Ammon's horn (tissue), 1 donor: ENCODE results near the gene GJC3.
"Not testable (repeated sequence)": the region's sequence is repeated elsewhere in the genome, so short reads cannot be mapped to it uniquely, and the experiment has no call there.

Experiments
- DNase-seq: peaks from one replicate; pipeline ENCODE4 v3.0.0-alpha.2; 2016; ENCODE audit warnings: low spot score

GJC3 gene

DNA sequence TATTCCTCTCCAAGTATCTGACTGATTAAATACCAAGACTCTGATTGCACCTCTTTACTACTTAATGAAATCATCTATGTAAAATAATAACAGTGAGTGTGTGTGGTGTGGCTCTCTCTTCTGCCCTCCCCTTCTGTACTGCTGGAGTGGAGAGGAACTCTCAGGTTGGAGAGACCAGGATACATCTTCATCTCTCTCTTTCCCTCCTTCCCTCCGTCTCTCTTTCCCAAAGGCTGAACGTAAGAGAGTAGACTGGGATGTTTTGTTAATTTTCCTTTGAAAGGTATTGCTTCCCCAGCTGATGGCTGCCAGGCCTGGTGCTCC, 272 bp upstream of the GJC3 start:
- no peak for DNase-seq

DNA sequence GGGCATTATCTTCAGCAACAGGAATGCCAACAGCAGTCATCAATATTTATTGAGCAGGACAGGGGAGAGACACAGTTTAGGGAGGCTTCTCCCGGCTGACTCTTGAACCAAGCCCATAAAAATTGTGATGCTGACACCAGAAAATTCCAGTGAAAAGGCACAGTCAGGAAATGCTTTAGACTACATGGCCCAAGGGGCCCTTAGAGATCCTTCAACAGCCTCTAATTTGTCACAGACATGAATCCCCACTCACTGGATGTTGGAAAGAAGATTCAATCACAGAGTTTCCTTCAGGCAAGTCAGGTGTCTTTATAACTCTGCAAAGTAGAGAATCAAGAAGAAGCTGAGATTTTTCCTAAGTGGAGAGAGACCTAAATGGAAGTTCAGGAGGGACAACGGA, 1.2 kb downstream of the GJC3 start:
- DNase-seq = no peak

DNA sequence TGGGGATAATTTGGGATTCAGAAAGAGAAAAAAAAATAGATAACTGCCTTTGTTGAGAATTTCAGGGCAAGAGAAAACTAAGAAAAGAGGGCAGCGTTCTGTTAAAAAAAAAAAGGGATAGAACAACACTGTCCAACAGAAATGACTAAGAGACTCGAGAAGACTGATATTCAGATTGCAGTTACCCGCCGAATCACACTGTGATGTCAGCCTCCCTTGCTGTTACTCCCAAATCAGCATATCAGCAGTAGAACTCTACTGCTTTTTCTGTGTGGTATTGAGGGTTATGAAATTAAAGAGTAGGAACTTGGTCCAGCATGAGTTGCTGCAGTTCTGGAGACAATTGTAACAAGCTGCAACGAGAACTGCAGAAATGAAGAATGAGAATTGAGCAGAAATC, 1.9 kb downstream of the GJC3 start:
- no peak for DNase-seq

DNA sequence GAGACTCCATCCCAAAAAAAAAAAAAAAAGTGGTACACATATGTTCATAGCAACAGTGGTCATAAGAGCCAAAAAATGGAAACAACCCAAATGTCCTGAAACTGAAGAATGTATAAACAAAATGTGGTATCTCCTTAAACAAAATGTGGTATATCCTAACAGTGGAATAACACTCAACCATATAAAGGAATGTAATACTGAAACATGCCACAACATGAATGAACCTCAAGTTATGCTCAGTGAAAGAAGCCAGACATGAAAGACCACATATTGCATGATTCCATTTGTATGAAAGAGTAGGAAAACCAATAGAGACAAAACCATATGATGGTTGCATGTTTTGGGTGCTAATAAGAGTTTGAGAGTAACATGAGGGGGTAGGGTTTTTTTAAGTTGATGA, 3.1 kb downstream of the GJC3 start:
- DNase-seq = no peak

GRCh38 chr7:99923200-99923599, 6.2 kb downstream of the GJC3 start:
- no peak for DNase-seq

DNA sequence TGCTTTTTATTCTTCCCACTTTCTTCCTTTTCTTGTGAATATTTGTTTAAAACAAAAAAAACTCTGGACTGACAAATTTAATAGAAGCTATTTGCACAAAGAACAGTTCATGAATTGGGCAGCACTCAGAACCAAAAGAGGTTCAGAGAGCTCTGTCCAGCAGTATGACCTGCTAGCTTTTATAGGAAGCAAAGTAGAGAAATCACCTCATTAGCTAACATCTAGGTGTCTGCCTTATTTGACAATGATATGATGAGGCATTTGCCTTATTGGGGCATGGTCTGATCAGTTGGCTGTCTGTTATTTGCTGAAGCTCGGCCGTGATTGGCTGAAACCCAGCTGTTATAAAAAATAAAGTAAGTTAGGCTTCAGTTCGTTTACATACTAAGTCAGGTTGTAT, 9.3 kb downstream of the GJC3 start:
- no peak for DNase-seq

DNA sequence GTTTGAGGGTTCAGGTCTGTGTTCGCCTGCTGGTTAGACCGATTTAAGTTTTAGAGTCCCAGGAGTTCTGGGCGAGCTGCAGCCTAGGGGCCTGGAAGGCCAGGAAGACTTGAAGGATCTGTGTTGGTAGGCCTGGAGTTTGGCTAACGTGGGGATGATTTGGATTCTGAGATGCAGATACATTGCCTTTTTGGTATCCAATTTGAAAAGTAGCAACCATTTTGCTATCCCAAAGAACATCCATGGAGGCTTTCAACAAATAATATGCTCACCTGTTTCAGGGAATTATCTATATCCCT, 9.7 kb downstream of the GJC3 start:
- DNase-seq = no peak

- peak; percentile 95 for DNase-seq
These were observed 10.2 kb downstream of the GJC3 start, which contains the start of gene TRIM4 for GRCh38 chr7:99918959-99919813. Gene TRIM4, minus strand, starts transcription at chr7:99919530. Its CDS starts 129 bp downstream, at chr7:99919401.

DNA sequence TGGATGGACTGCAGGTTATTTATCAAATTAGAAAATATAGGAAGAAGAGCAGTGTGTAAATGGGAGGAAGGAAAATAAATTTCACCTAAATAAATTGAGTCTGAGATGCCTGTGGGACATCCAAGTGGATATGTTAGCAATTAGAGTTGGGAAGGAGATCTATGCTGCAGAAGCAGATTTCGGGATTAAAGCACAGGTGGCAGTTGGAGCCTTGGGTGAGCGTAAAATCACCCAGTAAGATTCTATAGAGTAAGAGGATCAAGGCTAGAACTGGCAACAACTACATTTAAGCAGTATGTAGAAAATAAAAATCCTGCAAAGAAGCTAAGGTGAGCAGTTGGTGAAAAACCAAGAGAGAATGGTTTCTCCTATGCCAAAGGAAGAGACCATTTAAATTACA, 18.4 kb downstream of the GJC3 start:
- DNase-seq = no peak

DNA sequence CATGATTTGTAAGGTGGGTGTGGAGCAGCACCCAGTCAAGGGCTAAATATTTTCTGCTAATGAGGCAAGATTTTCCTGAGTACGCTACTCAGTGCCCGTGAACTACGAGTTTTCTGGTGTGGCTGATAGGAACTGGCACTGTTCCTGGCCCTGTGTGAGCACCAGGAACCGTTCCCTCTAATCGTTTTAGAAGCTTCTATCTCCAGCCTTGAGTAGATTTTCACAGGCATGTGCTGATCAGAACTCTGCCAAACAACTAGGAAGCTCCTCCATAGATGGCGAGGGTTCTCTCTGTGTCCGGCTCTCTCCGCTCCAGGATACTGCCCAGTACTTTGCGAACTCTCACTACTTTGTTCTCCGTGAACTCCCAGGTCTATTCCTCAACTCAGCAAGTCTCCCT, 27.8 kb downstream of the GJC3 start:
- no peak for DNase-seq

GRCh38 chr7:99899830-99900519, 29.4 kb downstream of the GJC3 start:
- DNase-seq = no peak

GRCh38 chr7:99898836-99899235, 30.6 kb downstream of the GJC3 start:
- no peak for DNase-seq

- DNase-seq = no peak
These were observed 31.4 kb downstream of the GJC3 start for GRCh38 chr7:99898023-99898357.

DNA sequence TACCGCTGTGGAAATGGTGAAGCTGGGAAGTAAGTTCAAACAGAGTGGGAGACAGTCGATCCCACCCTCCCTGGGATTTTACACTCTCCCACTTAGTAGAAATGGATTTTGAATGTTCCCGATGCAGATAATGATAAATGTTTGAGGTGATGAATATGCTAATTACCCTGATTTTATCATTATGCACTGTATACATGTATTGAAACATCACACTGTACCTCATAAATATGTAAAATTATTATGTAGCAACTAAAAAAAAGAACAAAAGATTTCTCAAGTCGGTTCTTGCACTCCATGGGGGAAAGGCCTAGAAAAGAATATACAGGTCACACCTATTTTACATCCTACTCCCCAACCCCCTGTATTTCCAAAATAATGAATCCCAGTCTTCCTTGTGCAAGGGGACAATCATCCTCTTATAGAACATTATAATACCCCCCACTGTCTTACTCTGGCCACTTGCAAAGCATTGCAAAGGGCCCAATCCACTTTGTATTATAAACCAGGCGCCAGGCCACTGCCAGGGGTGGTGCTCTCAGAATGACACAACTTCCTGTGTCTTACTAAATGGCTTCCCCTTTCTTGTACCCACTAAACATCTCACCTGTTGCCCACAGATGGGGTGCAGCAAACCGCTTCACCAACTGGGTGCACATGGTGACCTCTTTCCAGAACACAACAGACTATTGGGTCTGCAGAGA, 31.9 kb downstream of the GJC3 start:
- no peak for DNase-seq

DNA sequence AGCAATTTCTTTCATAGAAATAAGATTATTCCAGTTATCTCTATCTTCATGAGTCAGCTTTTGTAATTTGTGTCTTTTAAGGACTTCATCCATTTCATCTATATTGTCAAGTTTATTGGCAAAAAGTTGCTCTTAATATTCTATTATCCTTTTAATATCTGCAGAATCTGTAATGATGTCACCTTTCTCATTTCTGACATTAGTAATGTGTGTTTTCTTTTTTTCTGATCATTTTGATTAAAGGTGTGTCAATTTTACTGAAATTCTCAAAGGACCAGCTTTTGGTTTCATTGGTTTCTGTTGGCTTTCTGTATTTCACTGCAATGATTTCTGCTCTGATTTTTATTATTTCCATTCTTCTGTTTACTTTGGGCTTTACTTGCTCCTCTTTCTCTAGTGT, 34.7 kb downstream of the GJC3 start:
- no peak for DNase-seq

GRCh38 chr7:99893280-99893679, 36.1 kb downstream of the GJC3 start:
- DNase-seq = no peak

DNA sequence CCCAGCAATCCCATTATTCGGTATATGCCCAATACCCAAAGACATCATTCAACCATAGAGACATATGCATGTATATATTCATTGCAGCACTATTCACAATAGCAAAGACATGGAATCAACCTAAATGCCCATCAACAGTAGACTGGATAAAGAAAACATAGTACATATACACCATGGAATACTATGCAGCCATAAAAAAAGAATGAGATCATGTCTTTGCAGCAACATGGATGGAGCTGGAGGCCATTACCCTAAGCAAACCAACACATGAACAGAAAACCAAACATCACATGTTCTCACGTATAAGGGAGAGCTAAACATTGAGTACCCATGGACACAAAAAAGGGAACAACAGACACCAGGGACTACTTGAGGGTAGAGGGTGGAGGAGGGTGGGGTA, 39.1 kb downstream of the GJC3 start:
- DNase-seq = not testable (repeated sequence)

GRCh38 chr7:99888366-99888765, 41.1 kb downstream of the GJC3 start:
- not testable (repeated sequence) for DNase-seq

DNA sequence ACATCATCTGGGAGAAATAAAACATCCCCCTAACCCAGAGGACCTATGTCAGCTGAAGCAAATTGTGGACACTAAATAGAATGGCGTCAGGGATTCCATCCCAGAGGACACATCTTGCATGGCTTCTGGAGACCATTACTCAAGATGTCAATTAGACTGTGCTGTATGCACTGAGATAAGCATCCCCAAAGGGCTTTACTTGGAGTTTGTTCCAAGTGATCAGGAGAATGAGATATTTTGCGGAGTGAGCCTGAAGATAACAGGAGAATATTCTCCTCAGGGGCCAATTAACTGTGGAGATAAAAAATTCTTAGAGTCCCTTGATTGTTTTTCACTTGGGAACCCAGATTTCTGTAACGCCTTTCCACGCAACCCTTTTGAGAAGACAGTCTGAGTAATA, 48.0 kb downstream of the GJC3 start:
- no peak for DNase-seq

GRCh38 chr7:99876933-99877332, 52.5 kb downstream of the GJC3 start, which contains the start of gene OR2AE1:
Gene OR2AE1, minus strand, starts transcription at chr7:99877033. Its CDS starts 0 bp downstream, at chr7:99877033.
- no peak for DNase-seq

DNA sequence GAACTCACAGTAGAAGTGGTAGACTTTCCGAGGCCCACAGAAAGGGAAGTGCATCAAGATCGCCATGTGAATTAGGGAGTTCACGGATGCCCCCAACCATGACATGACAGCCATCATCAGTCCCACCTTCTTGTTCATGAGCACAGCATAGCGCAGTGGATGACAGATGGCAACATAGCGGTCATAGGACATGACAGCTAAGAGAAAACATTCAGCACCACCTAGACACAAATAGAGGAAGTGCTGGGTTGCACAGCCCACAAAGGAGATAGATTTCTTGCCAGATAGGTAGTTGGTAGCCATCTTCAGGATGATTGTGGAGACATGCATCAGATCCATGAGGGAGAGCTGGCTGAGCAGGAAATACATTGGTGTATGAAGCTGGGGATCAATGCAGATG, 52.9 kb downstream of the GJC3 start:
- DNase-seq = no peak
